Naive thymus-derived CD4-positive, alpha-beta T cell (primary cell): ENCODE data around the gene TRIM74. TPM values are rescaled to one million over a fixed set of nuclear protein-coding genes. Genes with fewer than 3 reads are reported as not detected.
"Not testable (repeated sequence)": the region's sequence is repeated elsewhere in the genome, so short reads cannot be mapped to it uniquely, and the experiment has no call there.

Experiments used
- ATAC-seq: fragments of 150-1000 bp; cut with Tn5 transposase; 2 replicates; pipeline ENCODE4 v1.10.0; 2021; ENCODE audit warnings: mild to moderate bottlenecking, moderate library complexity
- CTCF ChIA-PET: fragments of 350-600 bp; sonication (Branson Sonifier 250); formaldehyde crosslinking; loops from one replicate; lab custom pipeline; 2021; ENCODE audit warnings: antibody characterized with exemption; lab: Charles Lee
- POLR2A ChIA-PET: fragments of 350-600 bp; sonication (Branson Sonifier 250); formaldehyde crosslinking; loops from one replicate; lab custom pipeline; 2021; ENCODE audit warnings: antibody characterized with exemption, inconsistent platforms; lab: Charles Lee
- DNase-seq, 9 donors: peaks; one replicate each; pipeline versions ENCODE4 v3.0.0 to v3.0.0-alpha.2; 2020 to 2022; ENCODE audit warnings: mixed read lengths in 1 of 9
- H3K27ac ChIP-seq: one replicate; pipeline ENCODE4 v1.7.0; 2013; ENCODE audit warnings: mild to moderate bottlenecking, low read depth, low read length, moderate library complexity
- H3K27me3 ChIP-seq, 2 donors: one replicate each; pipeline ENCODE4 v1.7.0; 2013; ENCODE audit warnings: low read length in 2 of 2, mild to moderate bottlenecking in 2 of 2, moderate library complexity in 2 of 2; ENCODE audit not compliant: control insufficient read depth in 2 of 2, insufficient read depth in 2 of 2
- H3K36me3 ChIP-seq, 3 experiments: 1 replicate in 2 of 3; 2 replicates in 1 of 3; pipeline ENCODE4 v1.7.0; 2013; ENCODE audit warnings: low read length in 3 of 3, mild to moderate bottlenecking in 3 of 3, moderate library complexity in 1 of 3; ENCODE audit not compliant: insufficient read depth in 3 of 3, control insufficient read depth in 2 of 3
- H3K4me1 ChIP-seq, 2 donors: one replicate each; pipeline ENCODE4 v1.7.0; 2013; ENCODE audit warnings: low read length in 2 of 2, mild to moderate bottlenecking in 2 of 2, moderate library complexity in 1 of 2; ENCODE audit not compliant: control insufficient read depth in 2 of 2, insufficient read depth in 2 of 2
- H3K4me3 ChIP-seq: 2 replicates; pipeline ENCODE4 v1.7.0; 2013; ENCODE audit warnings: mild to moderate bottlenecking, low read length
- H3K9me3 ChIP-seq, 3 experiments: 1 replicate in 2 of 3; 2 replicates in 1 of 3; pipeline ENCODE4 v1.7.0; 2013; ENCODE audit warnings: low read length in 3 of 3; ENCODE audit not compliant: control insufficient read depth in 2 of 3
- H3K27ac Mint-ChIP-seq, 9 donors: one replicate each; pipeline ENCODE4 v1.8.0; 2020 to 2022; ENCODE audit warnings: mixed read lengths in 9 of 9, mild to moderate bottlenecking in 8 of 9, moderate library complexity in 5 of 9, inconsistent platforms in 2 of 9
- H3K27me3 Mint-ChIP-seq, 5 donors: one replicate each; pipeline ENCODE4 v1.8.0; 2021 to 2022; ENCODE audit warnings: mixed read lengths in 5 of 5, mild to moderate bottlenecking in 1 of 5
- H3K36me3 Mint-ChIP-seq, 5 donors: one replicate each; pipeline ENCODE4 v1.8.0; 2020 to 2022; ENCODE audit warnings: mixed read lengths in 5 of 5, mild to moderate bottlenecking in 3 of 5, inconsistent platforms in 1 of 5
- H3K4me1 Mint-ChIP-seq, 7 donors: one replicate each; pipeline ENCODE4 v1.8.0; 2020 to 2022; ENCODE audit warnings: mixed read lengths in 7 of 7, mild to moderate bottlenecking in 3 of 7, inconsistent platforms in 1 of 7
- H3K4me3 Mint-ChIP-seq, 10 donors: one replicate each; pipeline ENCODE4 v1.8.0; 2020 to 2022; ENCODE audit warnings: mild to moderate bottlenecking in 10 of 10, mixed read lengths in 10 of 10, moderate library complexity in 6 of 10, inconsistent platforms in 2 of 10
- H3K9me3 Mint-ChIP-seq, 11 donors: one replicate each; pipeline ENCODE4 v1.8.0; 2020 to 2022; ENCODE audit warnings: mixed read lengths in 11 of 11, mild to moderate bottlenecking in 4 of 11, inconsistent platforms in 1 of 11, moderate library complexity in 1 of 11
- intact Hi-C, 2 donors: fragments of 100-400 bp; cut with micrococcal nuclease; formaldehyde crosslinking; loops; one replicate each; pipeline ENCODE4 v1.15.1; 2023
- polyA plus RNA-seq, 2 donors: library from polyadenylated mRNA; unstranded; fragments of 300-500 nt; fragmentation: Illumina TruSeq; gene quantifications; one replicate each; pipeline ENCODE4 v1.2.3, GENCODE V29; 2021
- total RNA-seq, 6 experiments: library from RNA in 5 of 6; stranded (reverse) in 5 of 6; gene quantifications; 1 replicate in 5 of 6; 2 replicates in 1 of 6; pipeline ENCODE4 v1.2.3 and lab custom pipeline; 2021 to 2026

Gene TRIM74
- total and polyA plus RNA-seq, 7 experiments from 2014 or later = 0.31 to 9.4 (median 4.4) TPM; not detected in 1

GRCh38 chr7:72927791-72928190 lies 41.5 kb downstream of the TRIM74 start:
- H3K27me3 ChIP-seq, H3K27me3 Mint-ChIP-seq, H3K9me3 Mint-ChIP-seq, ATAC-seq, DNase-seq, H3K27ac ChIP-seq, CTCF ChIA-PET, H3K4me3 ChIP-seq, H3K9me3 ChIP-seq: not testable (repeated sequence)
- peaks cover 20 to 48% (median 41%) of the 10 kb centered on the region in 7 donors for H3K4me1 Mint-ChIP-seq
- peaks cover 8 to 41% (median 29%) of the 10 kb centered on the region in 5 donors for H3K36me3 Mint-ChIP-seq
- POLR2A ChIA-PET = interaction anchor here (0.6 kb wide), 1 partner anchor 419 kb away, joined by 3 read pairs; no protein-coding TSS in a partner anchor
- H3K4me3 Mint-ChIP-seq = peak overlapping the region in 1 of 10 donors; percentile 2
- peaks cover 7 to 47% (median 13%) of the 10 kb centered on the region in 3 experiments for H3K36me3 ChIP-seq
- H3K27ac Mint-ChIP-seq = peak overlapping the region in 2 of 9 donors; percentile 9 to 81
- intact Hi-C loops = loop anchor here in 1 of 2 donors (10.0 kb wide), 1 partner anchor 627 kb away; the partner anchor contains the start of gene BCL7B
- H3K4me1 ChIP-seq = peaks cover 5 to 14% of the 10 kb centered on the region in 2 donors

- Mint-ChIP-seq H3K27me3 (no peaks in the 10 kb centered on the region), H3K36me3 (peaks cover 8 to 36% (median 28%) of the 10 kb centered on the region in 5 donors), H3K27ac (peak overlapping the region; percentile 85 to 98 (median 96)), H3K4me3 (peak overlapping the region; percentile 84 to 100 (median 94)), H3K9me3 (peaks cover 0 to 8% (median 0%) of the 10 kb centered on the region in 11 donors), H3K4me1 (peaks cover 20 to 53% (median 41%) of the 10 kb centered on the region in 7 donors)
- ChIA-PET CTCF (no interaction called here), POLR2A (no interaction called here)
- H3K9me3 ChIP-seq = no peaks in the 10 kb centered on the region
- H3K27ac ChIP-seq = peak overlapping the region; percentile 93
- DNase-seq (no peak), ATAC-seq (peak; percentile 15)
- intact Hi-C loops = loop anchor here (1.0 to 10.0 kb wide), 5 partner anchors 46 to 629 kb away; partner anchors contain the start of genes BCL7B (in 1 of the 2) and TYW1B (in 1 of the 2)
- H3K36me3 ChIP-seq = peaks cover 3 to 42% (median 13%) of the 10 kb centered on the region in 3 experiments
- peaks cover 5 to 14% of the 10 kb centered on the region in 2 donors for H3K4me1 ChIP-seq
- H3K4me3 ChIP-seq = peak overlapping the region; percentile 86
- no peaks in the 10 kb centered on the region for H3K27me3 ChIP-seq
Measured at GRCh38 chr7:72925546-72926120, 43.6 kb downstream of the TRIM74 start.

DNA sequence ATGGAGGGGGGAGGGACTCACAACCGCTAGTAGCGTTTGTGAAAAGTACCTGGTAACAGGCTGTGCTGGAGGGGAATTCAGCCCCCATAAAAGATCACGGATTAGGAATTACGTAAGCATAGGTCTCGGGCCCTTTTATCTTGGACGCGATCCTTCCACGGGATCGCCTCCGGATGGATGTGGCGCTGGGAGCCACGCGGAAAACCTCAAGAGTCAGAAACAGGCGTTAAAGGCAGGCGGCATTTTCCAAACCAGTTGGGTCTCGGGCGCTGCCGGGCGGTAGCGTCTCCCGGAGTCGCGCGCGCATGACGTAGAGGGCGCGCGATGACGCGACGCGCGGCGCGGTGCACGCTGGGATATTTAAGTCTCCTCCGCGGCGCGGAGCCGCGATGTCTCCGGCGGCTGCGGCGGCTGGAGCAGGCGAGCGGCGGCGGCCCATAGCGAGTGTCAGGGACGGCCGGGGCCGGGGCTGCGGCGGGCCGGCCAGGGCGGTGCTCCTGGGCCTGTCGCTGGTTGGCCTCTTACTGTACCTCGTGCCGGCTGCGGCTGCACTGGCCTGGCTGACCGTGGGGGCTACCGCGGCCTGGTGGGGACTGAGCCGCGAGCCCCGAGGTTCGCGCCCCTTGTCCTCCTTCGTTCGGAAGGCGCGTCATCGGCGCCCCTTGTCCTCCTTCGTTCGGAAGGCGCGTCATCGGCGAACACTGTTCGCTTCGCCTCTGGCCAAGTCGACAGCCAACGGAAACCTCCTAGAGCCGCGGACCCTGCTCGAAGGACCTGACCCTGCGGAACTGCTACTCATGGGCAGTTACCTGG lies 44.3 kb downstream of the TRIM74 start, which contains the start of gene POM121:
TSS of gene POM121 (plus strand) at position 363 of the 813 bp plus-strand sequence. CDS start at position 390, 27 bp downstream.
- H3K9me3 Mint-ChIP-seq = peaks cover 0 to 8% (median 0%) of the 10 kb centered on the region in 11 donors
- intact Hi-C loops = loop anchor here (1.0 to 10.0 kb wide), 5 partner anchors 46 to 630 kb away; partner anchors contain the start of genes BCL7B (in 1 of the 2) and TYW1B (in 1 of the 2)
- Histone ChIP-seq H3K9me3 (no peaks in the 10 kb centered on the region), H3K27ac (peak within 1 kb of the TSS; percentile 93), H3K4me1 (peaks cover 5 to 14% of the 10 kb centered on the region in 2 donors), H3K4me3 (peak within 1 kb of the TSS; percentile 86), H3K27me3 (no peaks in the 10 kb centered on the region), H3K36me3 (peaks cover 3 to 35% (median 13%) of the 10 kb centered on the region in 3 experiments)
- ATAC-seq (peak; percentile 97), DNase-seq (peak; percentile 79 to 88 (median 86))
- H3K4me3 Mint-ChIP-seq = peak within 1 kb of the TSS; percentile 84 to 100 (median 98)
- H3K36me3 Mint-ChIP-seq = peaks cover 4 to 30% (median 25%) of the 10 kb centered on the region in 5 donors
- H3K4me1 Mint-ChIP-seq = peaks cover 21 to 50% (median 43%) of the 10 kb centered on the region in 7 donors
- H3K27me3 Mint-ChIP-seq = no peaks in the 10 kb centered on the region
- POLR2A ChIA-PET = no interaction called here
- CTCF ChIA-PET = interaction anchor here (0.9 kb wide), 1 partner anchor 10 kb away, joined by 3 read pairs; no protein-coding TSS in a partner anchor
- peak within 1 kb of the TSS; percentile 94 to 100 (median 98) for H3K27ac Mint-ChIP-seq

DNA sequence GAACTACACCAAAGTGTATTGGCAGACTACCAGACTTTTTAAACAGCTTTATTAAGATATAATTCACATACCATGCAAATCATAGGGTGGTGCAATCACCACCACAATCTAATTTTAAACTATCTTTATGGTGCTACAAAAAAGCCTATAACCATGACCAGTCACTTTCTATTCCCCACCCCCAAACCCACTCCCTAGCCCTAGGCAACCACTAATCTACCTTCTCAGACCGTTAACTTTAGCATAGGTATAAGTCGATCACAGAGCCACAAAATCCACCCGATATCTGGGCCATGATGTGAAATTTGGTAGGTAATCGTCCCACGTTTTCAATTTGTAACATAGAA lies 44.9 kb downstream of the TRIM74 start:
- ChIA-PET CTCF (interaction anchor here (0.9 kb wide), 1 partner anchor 9 kb away, joined by 3 read pairs; no protein-coding TSS in a partner anchor), POLR2A (no interaction called here)
- peak overlapping the region; percentile 93 for H3K27ac ChIP-seq
- no peaks in the 10 kb centered on the region for H3K9me3 ChIP-seq
- no peaks in the 10 kb centered on the region for H3K27me3 Mint-ChIP-seq
- H3K4me1 ChIP-seq = peaks cover 5 to 14% of the 10 kb centered on the region in 2 donors
- H3K36me3 ChIP-seq = peaks cover 3 to 30% (median 13%) of the 10 kb centered on the region in 3 experiments
- H3K27ac Mint-ChIP-seq = peak overlapping the region; percentile 94 to 100 (median 98)
- H3K27me3 ChIP-seq = no peaks in the 10 kb centered on the region
- peaks cover 23 to 54% (median 46%) of the 10 kb centered on the region in 7 donors for H3K4me1 Mint-ChIP-seq
- H3K4me3 ChIP-seq = peak overlapping the region; percentile 86
- ATAC-seq (no peak), DNase-seq (peak in 1 of 9 donors; percentile 15)
- peak overlapping the region; percentile 84 to 100 (median 98) for H3K4me3 Mint-ChIP-seq
- peaks cover 4 to 25% (median 25%) of the 10 kb centered on the region in 5 donors for H3K36me3 Mint-ChIP-seq
- intact Hi-C loops = loop anchor here in 1 of 2 donors (2.0 to 10.0 kb wide), 2 partner anchors 46 to 630 kb away; partner anchors contain the start of gene BCL7B
- H3K9me3 Mint-ChIP-seq = peaks cover 0 to 8% (median 0%) of the 10 kb centered on the region in 11 donors

GRCh38 chr7:72919256-72919775 lies 50.0 kb downstream of the TRIM74 start:
- H3K27me3 ChIP-seq = no peaks in the 10 kb centered on the region
- H3K4me3 ChIP-seq = no peak overlapping the region
- ChIA-PET POLR2A (interaction anchor here (0.6 kb wide), 1 partner anchor 93 kb away, joined by 3 read pairs; no protein-coding TSS in a partner anchor), CTCF (no interaction called here)
- DNase-seq (no peak), ATAC-seq (no peak)
- Mint-ChIP-seq H3K36me3 (peaks cover 0 to 10% (median 4%) of the 10 kb centered on the region in 5 donors), H3K27me3 (no peaks in the 10 kb centered on the region), H3K9me3 (no peaks in the 10 kb centered on the region), H3K27ac (peak overlapping the region in 1 of 9 donors; percentile 11), H3K4me1 (peaks cover 9 to 41% (median 25%) of the 10 kb centered on the region in 7 donors), H3K4me3 (no peak overlapping the region)
- H3K9me3 ChIP-seq = no peaks in the 10 kb centered on the region
- peaks cover 0 to 3% of the 10 kb centered on the region in 2 donors for H3K4me1 ChIP-seq
- H3K27ac ChIP-seq = no peak overlapping the region
- H3K36me3 ChIP-seq = no peaks in the 10 kb centered on the region
- intact Hi-C loops = no loop called here
